HL-60/S4 treated with phorbol 12-myristate 13-acetate at 8.2 ng/mL for 4 days and 3 days (cell line): ENCODE measurements around the gene COA8.

Source experiments
- in situ Hi-C: fragments of 300-500 bp; cut with MboI; formaldehyde crosslinking; loops from 2 replicates; pipeline ENCODE4 v1.15.0; 2022; ENCODE audit warnings: low sequenced_read_pairs

Gene COA8

DNA sequence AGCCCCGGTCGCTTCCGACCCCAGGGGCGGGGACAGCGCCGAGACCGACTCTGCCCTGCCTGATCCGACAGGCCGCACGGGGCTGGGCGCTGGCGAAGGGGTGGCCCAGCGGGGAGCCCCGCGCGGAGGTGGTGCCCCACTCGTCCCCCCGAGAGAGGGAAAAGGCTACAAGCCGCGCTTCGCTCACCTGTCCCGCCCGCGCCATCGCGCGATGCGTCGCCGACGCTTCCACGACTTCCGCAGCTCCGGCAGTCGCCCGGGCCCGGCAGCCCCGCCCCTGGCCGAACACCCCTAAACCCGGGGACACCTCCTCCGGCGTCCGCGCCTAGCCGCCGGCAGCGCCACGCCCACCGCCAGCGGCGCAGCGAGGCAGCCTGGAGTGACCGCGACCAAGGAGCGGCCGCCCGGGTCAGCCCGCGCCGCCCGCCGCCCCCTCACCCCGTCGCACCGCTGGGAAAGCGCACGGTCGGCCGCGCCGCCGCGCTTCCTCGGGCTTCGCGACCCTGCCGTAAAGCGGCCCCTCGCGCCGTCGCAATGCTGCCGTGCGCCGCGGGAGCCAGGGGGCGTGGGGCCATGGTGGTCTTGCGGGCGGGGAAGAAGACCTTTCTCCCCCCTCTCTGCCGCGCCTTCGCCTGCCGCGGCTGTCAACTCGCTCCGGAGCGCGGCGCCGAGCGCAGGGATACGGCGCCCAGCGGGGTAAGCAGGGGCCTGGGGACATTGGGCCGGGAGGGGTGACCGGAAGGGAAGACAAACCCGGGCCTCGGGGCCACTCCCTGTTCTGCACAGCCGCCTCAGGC, at the start of gene COA8, which contains the start of gene BAG5:
TSS of gene COA8 (plus strand) at position 532 of the 797 bp plus-strand sequence. CDS start at position 574, 42 bp downstream.
TSS of gene BAG5 (minus strand) at position 229 of the 797 bp plus-strand sequence. CDS start 1,493 bp downstream, outside the sequence.
- in situ Hi-C loops = no loop called here

GRCh38 chr14:103514596-103515421, 48.0 kb upstream of the COA8 start:
- in situ Hi-C loops = no loop called here

DNA sequence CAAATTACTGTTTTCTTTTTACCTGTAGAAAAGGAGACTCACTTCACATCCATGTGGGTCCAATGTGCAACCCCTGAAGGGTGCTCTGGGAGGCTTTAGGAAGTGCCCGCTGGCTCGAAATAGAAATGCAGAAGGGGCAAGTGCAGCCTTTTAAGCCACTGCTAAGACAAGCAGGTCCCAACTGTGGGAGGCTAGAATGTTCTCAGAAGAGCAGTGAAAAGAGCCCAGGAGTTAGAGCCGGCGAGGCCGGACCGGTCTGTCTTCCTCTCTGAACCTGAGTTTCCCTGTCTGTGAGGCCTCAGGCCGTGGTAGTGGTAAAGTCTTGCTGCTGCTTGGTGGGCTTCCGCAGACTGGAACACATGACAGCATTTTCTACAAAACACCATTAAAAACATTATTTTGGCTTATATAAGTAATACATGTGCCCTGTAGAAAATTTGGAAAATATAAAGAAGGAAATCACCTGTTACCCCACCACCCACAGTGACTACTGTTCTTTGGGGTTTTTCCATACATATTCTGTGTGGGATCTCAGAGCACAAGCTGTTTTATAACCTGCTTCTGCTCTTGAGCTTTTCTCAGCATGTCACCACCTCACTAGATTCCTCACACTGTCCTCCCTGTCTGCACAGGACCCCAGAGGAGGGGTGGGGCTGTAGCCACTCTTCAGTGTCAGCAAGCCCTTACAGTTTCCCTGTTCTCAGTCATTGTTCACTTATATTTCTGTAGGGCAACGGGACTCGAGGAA, 46.2 kb upstream of the COA8 start:
- in situ Hi-C loops = no loop called here

DNA sequence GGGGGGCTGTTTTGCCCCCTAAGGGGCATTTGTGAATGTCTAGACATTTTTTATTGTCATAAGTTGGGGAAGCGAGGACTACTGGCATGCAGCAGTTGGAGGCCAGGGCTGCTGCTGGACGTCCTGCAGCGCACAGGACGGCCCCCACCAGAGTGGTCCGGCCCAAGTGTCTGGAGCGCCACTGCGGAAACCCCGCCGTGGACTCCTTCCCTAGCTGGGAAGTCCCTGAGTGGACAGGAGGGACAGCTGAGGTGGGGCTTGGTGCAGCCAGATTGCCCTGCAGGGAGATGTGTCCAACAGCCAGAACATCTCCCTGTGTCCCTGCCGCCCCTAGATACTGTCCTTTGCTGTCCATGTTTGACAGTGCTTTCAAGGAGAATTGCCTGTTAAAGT, 45.6 kb upstream of the COA8 start:
- in situ Hi-C loops = no loop called here

GRCh38 chr14:103517721-103518421, 44.9 kb upstream of the COA8 start:
- in situ Hi-C loops = no loop called here

DNA sequence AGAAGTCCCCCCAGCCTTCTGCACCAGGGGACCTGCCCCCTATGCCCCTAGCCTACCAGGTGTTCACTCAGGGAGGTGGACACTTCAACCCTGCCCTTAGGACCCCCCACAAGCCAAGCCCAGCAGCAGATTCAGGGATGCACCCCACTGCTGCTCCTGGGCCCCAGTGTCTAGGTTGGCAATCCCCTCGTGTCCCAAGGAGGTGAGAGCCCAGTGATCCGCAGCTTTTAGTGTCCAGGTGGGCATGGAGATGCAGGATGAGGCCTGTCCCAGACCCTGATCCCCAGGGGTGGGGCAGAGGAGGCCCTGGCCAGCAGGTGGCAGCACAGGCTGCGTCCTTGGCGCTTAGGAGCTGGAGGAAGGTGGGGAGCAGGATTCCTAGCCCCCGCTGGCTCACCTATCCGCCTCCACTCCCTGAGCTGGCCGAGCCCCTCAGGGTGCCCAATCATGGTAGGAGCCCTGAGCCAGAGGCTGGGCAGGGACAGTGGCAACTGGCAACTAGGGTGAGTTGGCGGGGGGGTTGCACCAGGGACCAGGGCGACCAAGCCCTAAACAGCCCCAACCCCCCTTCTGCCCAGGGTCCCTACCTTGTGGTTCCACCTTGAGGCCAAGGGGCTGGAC, 44.2 kb upstream of the COA8 start:
- in situ Hi-C loops = no loop called here

GRCh38 chr14:103519043-103519836, 43.5 kb upstream of the COA8 start:
- in situ Hi-C loops = no loop called here

DNA sequence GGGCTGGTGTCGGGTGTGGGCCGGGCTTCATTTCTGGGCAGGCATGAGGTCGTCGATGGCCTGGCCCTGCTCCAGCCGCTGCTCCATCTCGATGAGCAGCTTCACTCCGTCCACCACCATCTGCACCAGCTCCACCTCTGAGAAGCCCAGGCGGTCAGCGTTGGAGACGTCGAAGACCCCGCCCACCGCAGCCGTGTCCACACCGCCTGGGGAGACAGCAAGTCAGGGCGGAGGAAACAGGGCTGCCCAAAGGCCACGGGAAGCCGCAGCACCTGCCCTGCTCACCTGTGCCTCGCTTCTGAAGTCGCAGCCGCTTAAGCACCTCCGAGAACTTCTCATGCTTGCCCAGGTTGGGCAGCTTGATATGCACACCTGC, 42.9 kb upstream of the COA8 start:
- in situ Hi-C loops = no loop called here

- in situ Hi-C loops = no loop called here
Measured at GRCh38 chr14:103520269-103520656, 42.5 kb upstream of the COA8 start.

DNA sequence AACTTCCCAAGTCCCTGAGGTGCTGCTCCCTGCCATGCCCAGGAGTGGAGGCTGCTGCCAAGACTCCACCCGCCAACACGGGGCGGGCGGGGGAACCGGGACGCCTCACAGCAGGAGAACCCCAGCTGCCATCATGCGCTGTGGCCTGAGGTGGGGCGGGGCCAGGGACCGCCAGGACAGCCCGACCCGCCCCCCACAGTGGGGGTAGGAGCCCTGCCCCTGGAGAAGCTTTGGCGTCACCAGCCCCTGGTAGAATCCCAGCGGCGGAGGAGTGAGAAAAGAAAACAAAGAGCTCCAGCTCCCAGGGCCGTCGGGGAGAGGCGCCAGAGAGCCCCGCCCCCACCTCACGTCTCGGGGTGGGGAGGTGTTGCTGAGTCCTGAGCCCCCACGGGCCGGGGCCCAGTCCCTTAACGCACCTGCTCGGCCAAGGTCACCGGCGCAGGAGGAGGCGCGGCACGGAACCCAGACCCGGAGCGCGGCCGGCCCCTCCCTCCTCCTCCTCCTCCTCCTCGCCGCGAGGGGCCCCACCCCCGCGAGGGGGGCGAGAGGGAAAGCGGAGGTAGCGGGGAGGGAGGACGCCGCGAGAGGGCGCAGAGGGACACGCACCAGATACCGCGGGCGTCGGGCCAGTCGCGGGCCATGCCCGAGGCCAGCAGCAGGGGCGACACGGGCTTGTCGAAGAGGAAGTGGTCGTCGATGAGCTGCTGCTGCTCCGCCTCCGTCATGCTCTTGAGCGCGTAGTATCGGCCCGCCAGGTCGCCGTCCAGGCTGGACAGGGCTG, 41.9 kb upstream of the COA8 start:
- in situ Hi-C loops = no loop called here

DNA sequence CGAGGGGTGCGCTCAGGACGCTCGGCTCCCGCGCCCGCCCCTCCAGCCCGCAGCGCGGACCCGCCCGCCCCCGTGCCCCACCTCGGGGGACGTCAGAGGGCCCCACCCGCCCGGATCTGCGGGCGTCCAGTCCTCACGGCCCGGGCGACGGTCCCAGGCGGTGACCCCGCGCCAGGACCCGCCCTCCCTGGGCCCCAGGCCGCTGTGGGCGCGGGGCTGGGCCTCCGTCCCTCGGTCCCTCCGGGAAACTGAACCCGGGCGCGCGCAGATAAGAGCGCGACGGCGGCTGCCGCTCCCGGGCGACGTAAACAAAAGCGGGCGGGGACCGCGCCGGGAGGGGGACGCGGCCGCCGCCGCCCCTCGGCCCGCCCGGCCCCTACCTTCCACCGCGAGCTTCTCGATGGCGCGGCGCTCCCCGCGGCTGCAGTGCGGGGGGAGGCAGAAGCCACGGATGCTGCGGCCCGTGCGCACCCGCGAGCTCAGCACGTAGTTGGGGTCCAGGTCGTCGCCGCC, 41.3 kb upstream of the COA8 start:
- in situ Hi-C loops = no loop called here

DNA sequence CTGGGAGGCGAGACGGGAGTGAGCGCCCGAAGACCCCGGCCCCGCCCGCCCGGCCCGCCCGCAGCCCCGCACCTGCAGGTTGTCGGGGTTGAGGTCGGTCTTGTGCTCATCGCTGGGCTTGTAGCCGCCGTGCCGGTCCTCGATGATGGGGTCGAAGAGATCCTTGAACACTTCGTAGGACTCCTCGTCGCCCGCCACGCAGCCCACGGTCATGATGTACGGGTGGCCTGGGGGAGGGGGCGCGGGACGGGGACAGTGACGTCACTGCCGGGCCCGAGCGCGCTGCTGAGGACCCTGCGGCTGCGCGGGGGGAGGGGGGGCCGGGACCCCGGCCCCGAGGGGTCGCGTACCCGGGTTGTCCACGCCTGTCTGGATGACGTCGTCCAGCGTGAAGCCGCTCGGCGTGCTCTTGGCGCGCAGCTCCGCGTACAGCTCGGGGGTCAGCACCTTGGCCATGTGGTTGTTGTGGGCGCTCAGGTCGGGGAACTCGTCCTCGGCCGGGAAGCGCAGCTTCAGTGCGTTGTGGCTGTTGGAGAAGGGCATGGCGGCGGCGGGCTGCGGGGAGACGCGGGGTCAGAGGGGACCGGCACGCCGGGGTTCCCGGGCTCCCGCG, 40.7 kb upstream of the COA8 start:
- in situ Hi-C loops = no loop called here

DNA sequence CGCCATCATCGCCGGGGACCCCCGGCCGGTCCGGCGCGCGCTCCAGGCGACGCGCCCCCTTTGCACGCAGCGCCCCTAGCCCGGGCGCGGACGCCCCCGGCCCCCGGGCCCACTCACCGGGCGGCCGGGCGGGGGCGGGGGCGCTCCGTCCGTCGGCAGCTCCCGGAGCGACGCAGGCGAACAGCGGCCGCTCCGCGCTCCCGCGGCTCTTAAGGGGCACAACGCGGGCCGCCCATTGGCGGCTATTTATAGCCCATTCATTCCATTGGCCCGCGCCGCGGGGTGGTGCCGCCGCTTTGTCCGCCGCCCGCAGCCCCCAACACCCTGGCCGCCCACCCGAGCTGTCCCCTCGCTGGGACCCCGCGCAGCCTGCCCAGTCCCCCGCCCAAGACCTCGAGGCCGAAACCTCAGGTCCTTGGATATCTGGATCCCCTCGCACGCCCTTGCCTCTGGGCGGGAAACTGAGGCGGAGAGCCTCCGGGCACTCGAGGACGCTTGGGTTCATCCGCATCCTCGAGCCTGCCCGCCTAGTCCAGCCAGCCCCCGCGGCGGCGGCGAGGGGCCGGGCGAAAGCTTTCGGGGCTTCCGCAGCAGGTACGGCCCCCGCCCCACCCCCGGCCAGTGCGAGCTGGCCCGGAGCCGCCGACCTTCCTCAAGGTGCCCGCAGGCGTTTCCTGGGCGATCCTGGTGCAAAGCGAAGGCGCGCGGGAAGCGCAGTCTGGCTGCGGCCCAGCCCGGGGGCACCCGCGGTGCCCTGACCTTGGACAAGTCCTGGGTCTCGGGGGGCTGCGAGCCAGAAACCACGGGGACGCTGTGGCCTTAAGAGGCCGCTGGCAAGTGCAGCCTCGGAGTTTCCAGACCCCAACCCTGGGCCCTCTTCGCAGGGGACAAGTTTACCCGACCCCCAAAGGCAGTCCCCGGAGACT, 39.8 kb upstream of the COA8 start, which contains the start of gene CKB:
TSS of gene CKB (minus strand) at position 182 of the 926 bp plus-strand sequence. CDS start 337 bp downstream, outside the sequence.
- in situ Hi-C loops = no loop called here

- in situ Hi-C loops = no loop called here
Measured at GRCh38 chr14:103523575-103523954, 39.2 kb upstream of the COA8 start.

DNA sequence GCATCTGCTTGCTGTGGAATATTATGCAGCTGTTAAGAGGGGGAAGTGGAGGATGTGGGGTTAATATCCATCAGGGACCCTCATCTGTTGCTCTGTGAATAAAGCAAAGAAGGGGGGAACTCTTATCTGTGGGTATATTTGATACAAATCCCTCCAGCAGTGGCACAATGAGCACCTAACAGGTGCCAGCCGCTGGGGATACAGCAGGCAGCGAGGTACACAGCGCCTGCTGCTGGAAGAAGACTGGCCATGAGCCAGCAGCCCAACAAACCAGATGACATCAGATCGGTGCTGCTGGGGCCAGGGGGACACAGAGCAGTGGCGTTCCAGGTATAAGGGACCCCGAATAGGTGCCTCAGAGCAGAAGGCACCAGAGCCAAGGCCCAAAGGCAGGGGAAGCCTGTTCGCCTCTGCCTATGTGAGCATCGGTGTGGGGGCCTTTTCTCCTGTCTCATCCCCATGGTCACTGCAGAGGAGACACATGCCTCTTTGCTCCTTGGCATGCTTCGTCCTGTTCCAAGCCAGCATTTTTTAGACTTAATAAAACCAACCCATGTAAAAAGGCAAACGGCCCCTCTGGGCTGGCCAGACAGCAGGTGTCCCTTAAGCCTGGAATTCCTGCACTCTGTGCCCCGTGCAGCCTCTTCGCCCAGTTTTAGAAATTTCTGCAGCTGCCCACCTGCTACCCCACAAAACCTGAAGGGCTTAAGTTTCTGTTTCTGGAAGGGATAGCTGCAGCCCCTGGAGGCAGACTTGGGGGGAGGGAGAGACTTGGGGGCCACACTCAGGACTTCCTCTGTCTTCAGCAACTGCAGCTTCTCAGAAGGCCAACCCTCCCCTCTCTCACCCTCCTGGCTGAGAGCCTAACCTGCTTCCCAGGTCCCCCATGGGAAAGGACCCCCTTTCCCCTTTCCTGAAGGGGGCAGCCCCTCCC, 38.5 kb upstream of the COA8 start:
- in situ Hi-C loops = no loop called here
